IMR-90 (cell line): ENCODE results near the gene AQP5.

Experiments used
- BHLHE40 ChIP-seq: fragments of 150-350 bp; IDR thresholded peaks from 2 replicates; pipeline ENCODE4 v1.6.1; 2016; ENCODE audit warnings: mild to moderate bottlenecking, low read depth, low read length
- CEBPB ChIP-seq: IDR thresholded peaks from 2 replicates; pipeline ENCODE4 v1.6.1; 2012; ENCODE audit warnings: low read depth, low read length, improper control_type of control experiment
- CHD1 ChIP-seq: IDR thresholded peaks from 2 replicates; pipeline ENCODE4 v1.6.1; 2012; ENCODE audit warnings: low read depth, low read length, improper control_type of control experiment
- FOS ChIP-seq: fragments of 150-350 bp; IDR thresholded peaks from 2 replicates; pipeline ENCODE4 v1.6.1; 2016; ENCODE audit warnings: low read depth, low read length
- MAFK ChIP-seq: IDR thresholded peaks from 2 replicates; pipeline ENCODE4 v1.6.1; 2012; ENCODE audit warnings: low read depth, low read length, improper control_type of control experiment
- MXI1 ChIP-seq: IDR thresholded peaks from 2 replicates; pipeline ENCODE4 v1.6.1; 2012; ENCODE audit warnings: low read depth, mild to moderate bottlenecking, low read length, moderate library complexity, borderline replicate concordance
- NFE2L2 ChIP-seq: fragments of 150-350 bp; IDR thresholded peaks from 2 replicates; pipeline ENCODE4 v1.6.1; 2016; ENCODE audit warnings: low read depth, mild to moderate bottlenecking, low read length
- POLR2A ChIP-seq: IDR thresholded peaks from 2 replicates; pipeline ENCODE4 v1.6.1; 2012; ENCODE audit warnings: mild to moderate bottlenecking, low read depth, low read length
- RAD21 ChIP-seq: IDR thresholded peaks from 2 replicates; pipeline ENCODE4 v1.6.1; 2012; ENCODE audit warnings: low read length, improper control_type of control experiment
- RCOR1 ChIP-seq: IDR thresholded peaks from 2 replicates; pipeline ENCODE4 v1.6.1; 2012; ENCODE audit warnings: mild to moderate bottlenecking, low read length, improper control_type of control experiment; ENCODE audit not compliant: insufficient replicate concordance
- RFX5 ChIP-seq: IDR thresholded peaks from 2 replicates; pipeline ENCODE4 v1.8.0; 2012; ENCODE audit warnings: low read depth, mild to moderate bottlenecking, low read length, moderate library complexity
- TF ChIP-seq, protein P1 (sequence below): conservative IDR thresholded peaks from 2 replicates; pipeline ENCODE4 v1.5.1; 2012; ENCODE audit warnings: mild to moderate bottlenecking, low read depth, low read length, improper control_type of control experiment

DNA sequence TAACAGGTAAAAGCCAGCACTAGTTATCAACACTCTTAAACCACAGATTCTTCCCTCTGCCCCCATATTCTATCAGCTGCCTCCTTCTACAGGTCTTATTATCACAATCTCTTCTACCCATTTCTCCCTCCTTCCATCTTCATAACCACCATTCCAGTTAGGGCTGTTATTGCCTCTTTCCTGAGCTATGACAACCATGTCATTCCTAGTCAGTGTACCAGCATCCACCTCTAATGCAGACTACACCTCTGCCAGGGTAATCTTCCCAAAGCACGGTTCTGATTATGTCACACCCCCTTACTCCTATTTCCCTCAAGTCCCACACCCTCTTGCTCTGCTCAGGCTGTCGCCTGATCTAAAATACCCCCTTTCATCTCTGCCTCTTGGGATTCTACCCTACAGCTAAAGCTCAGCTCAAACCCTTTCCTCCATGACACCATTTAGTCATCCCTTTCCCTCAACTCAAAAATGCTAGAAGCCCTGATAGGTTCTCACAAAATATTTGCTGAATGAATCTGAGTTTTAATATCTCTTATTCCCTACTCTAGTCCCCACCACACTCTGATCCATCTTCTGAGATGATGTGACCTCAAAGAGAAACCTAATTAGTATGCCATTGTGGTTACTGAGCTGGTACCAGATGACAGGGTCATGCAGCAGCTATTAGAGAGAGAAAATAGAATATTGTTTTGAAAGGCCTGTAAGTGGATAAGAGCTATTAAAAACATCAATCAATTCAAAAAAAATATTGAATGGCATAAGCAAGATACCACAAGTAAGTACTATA, 51.9 kb downstream of the AQP5 start:
- TF ChIP-seq RCOR1 (no peak), POLR2A (no peak), BHLHE40 (no peak), RFX5 (no peak), MXI1 (no peak), RAD21 (no peak), CHD1 (no peak), NFE2L2 (no peak), CEBPB (no peak), MAFK (no peak), FOS (no peak)
- TF ChIP-seq, protein P1, sequence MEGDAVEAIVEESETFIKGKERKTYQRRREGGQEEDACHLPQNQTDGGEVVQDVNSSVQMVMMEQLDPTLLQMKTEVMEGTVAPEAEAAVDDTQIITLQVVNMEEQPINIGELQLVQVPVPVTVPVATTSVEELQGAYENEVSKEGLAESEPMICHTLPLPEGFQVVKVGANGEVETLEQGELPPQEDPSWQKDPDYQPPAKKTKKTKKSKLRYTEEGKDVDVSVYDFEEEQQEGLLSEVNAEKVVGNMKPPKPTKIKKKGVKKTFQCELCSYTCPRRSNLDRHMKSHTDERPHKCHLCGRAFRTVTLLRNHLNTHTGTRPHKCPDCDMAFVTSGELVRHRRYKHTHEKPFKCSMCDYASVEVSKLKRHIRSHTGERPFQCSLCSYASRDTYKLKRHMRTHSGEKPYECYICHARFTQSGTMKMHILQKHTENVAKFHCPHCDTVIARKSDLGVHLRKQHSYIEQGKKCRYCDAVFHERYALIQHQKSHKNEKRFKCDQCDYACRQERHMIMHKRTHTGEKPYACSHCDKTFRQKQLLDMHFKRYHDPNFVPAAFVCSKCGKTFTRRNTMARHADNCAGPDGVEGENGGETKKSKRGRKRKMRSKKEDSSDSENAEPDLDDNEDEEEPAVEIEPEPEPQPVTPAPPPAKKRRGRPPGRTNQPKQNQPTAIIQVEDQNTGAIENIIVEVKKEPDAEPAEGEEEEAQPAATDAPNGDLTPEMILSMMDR, result no peak
